HepG2 (cell line): ENCODE data around the gene GSDMA. TPM values are rescaled to one million over a fixed set of nuclear protein-coding genes. Genes with fewer than 3 reads are reported as not detected.

Experiments used
- AKNA ChIP-seq: sonication (generic); formaldehyde crosslinking; IDR thresholded peaks from 2 replicates; pipeline ENCODE4 v1.4.0; 2020; ENCODE audit warnings: missing genetic modification reagents, borderline replicate concordance
- ATF4 ChIP-seq, 2 experiments: fragments of 450-650 bp in 1 of 2; sonication (generic) in 1 of 2; formaldehyde crosslinking; IDR thresholded peaks; 2 replicates each; pipeline versions ENCODE4 v1.5.0 to v1.8.0; 2020 to 2022; ENCODE audit warnings: mild to moderate bottlenecking in 1 of 2, missing genetic modification reagents in 1 of 2
- GZF1 ChIP-seq: sonication (generic); formaldehyde crosslinking; IDR thresholded peaks from 2 replicates; pipeline ENCODE4 v1.5.1; 2020; ENCODE audit warnings: mild to moderate bottlenecking, missing genetic modification reagents
- HIVEP1 ChIP-seq: sonication (generic); formaldehyde crosslinking; IDR thresholded peaks from 2 replicates; pipeline ENCODE4 v1.4.0; 2020; ENCODE audit warnings: mild to moderate bottlenecking, missing genetic modification reagents
- IRF9 ChIP-seq: sonication (generic); formaldehyde crosslinking; IDR thresholded peaks from 2 replicates; pipeline ENCODE4 v1.8.0; 2022; ENCODE audit warnings: missing genetic modification reagents, mild to moderate bottlenecking, borderline replicate concordance
- MAFF ChIP-seq: IDR thresholded peaks from 2 replicates; pipeline ENCODE4 v1.6.1; 2011; ENCODE audit warnings: low read depth, low read length, improper control_type of control experiment
- MIXL1 ChIP-seq: IDR thresholded peaks from 2 replicates; pipeline ENCODE4 v1.6.1; 2016
- MXI1 ChIP-seq: IDR thresholded peaks from 3 replicates; pipeline ENCODE4 v1.6.1; 2012; ENCODE audit warnings: low read depth, low read length, inconsistent platforms, borderline replicate concordance
- NR3C1 ChIP-seq: sonication (generic); formaldehyde crosslinking; IDR thresholded peaks from 2 replicates; pipeline ENCODE4 v1.4.0; 2020; ENCODE audit warnings: missing genetic modification reagents
- PHF5A ChIP-seq: IDR thresholded peaks from one replicate; pipeline ENCODE4 v1.6.1; 2018; ENCODE audit warnings: low read depth, missing genetic modification reagents; ENCODE audit not compliant: unreplicated experiment
- SP5 ChIP-seq: IDR thresholded peaks from 2 replicates; pipeline ENCODE4 v1.6.1; 2016; ENCODE audit warnings: low read depth, borderline replicate concordance
- XBP1 ChIP-seq: sonication (generic); formaldehyde crosslinking; IDR thresholded peaks from 2 replicates; pipeline ENCODE4 v1.5.0; 2020; ENCODE audit warnings: missing genetic modification reagents
- ZFX ChIP-seq: sonication (generic); formaldehyde crosslinking; IDR thresholded peaks from 2 replicates; pipeline ENCODE4 v1.4.0; 2020; ENCODE audit warnings: mild to moderate bottlenecking, low read depth, missing genetic modification reagents, moderate library complexity
- ZMYM2 ChIP-seq: sonication (generic); formaldehyde crosslinking; IDR thresholded peaks from 2 replicates; pipeline ENCODE4 v1.8.0; 2022; ENCODE audit warnings: mild to moderate bottlenecking, missing genetic modification reagents
- ZNF124 ChIP-seq: sonication (generic); formaldehyde crosslinking; IDR thresholded peaks from 2 replicates; pipeline ENCODE4 v1.4.0; 2020; ENCODE audit warnings: missing genetic modification reagents
- ZNF20 ChIP-seq: sonication (generic); formaldehyde crosslinking; IDR thresholded peaks from 2 replicates; pipeline ENCODE4 v1.4.0; 2020; ENCODE audit warnings: mild to moderate bottlenecking, moderate library complexity, missing genetic modification reagents
- ZNF251 ChIP-seq: sonication (generic); formaldehyde crosslinking; IDR thresholded peaks from 2 replicates; pipeline ENCODE4 v1.9.0; 2021; ENCODE audit warnings: mild to moderate bottlenecking, missing genetic modification reagents
- ZNF276 ChIP-seq: sonication (generic); formaldehyde crosslinking; IDR thresholded peaks from 2 replicates; pipeline ENCODE4 v1.4.0; 2020; ENCODE audit warnings: mild to moderate bottlenecking, low read depth, missing genetic modification reagents
- ZNF33B ChIP-seq: sonication (generic); formaldehyde crosslinking; IDR thresholded peaks from 2 replicates; pipeline ENCODE4 v1.5.1; 2020; ENCODE audit warnings: mild to moderate bottlenecking, missing genetic modification reagents
- ZNF468 ChIP-seq: sonication (generic); formaldehyde crosslinking; IDR thresholded peaks from 2 replicates; pipeline ENCODE4 v1.8.0; 2022; ENCODE audit warnings: mild to moderate bottlenecking, moderate library complexity, missing genetic modification reagents
- ZNF777 ChIP-seq: sonication (generic); formaldehyde crosslinking; IDR thresholded peaks from 2 replicates; pipeline ENCODE4 v1.4.0; 2020; ENCODE audit warnings: missing genetic modification reagents
- ZSCAN12 ChIP-seq: sonication (generic); formaldehyde crosslinking; IDR thresholded peaks from 2 replicates; pipeline ENCODE4 v1.9.0; 2021; ENCODE audit warnings: mild to moderate bottlenecking, missing genetic modification reagents
- polyA plus RNA-seq, 8 experiments: library from polyadenylated mRNA; depleted of rRNA in 3 of 8; stranded (reverse) in 7 of 8; unstranded in 1 of 8; fragments of >200 nt; fragmentation: Illumina TruSeq in 4 of 8; extraction: Trizol in 4 of 8; gene quantifications; 2 replicates each; pipeline versions ENCODE4 v1.2.1 to v1.2.3, GENCODE V29; 2011 to 2016; ENCODE audit warnings: low read depth in 4 of 8, missing spikeins in 1 of 8, mixed read lengths in 1 of 8; ENCODE audit not compliant: insufficient read depth in 1 of 8
- total RNA-seq, 5 experiments: library from RNA; depleted of rRNA; stranded (reverse); fragments of >200 nt; fragmentation: Illumina TruSeq; extraction: Trizol; gene quantifications; 2 replicates each; pipeline ENCODE4 v1.2.3, GENCODE V29; 2016; ENCODE audit warnings: low read depth in 1 of 5

GSDMA gene
- total and polyA plus RNA-seq, 2 of the 13 experiments (the other 11 are each of a cell fraction or from before 2014, with no cell fraction given), result not detected

GRCh38 chr17:39923836-39924690 lies 38.7 kb upstream of the GSDMA start (continued):
- TF ChIP-seq ZNF777 (CRISPR knock-in tag) (0 out of 2 replicates have a peak, but pooled peaks have one; percentile 38), AKNA (CRISPR knock-in tag) (no peak), ZNF468 (no peak; the same call in 1 of the 2 replicates), ZNF251 (CRISPR knock-in tag) (no peak; the same call in 1 of the 2 replicates), ZNF276 (CRISPR knock-in tag) (peak; percentile 95), ATF4 (CRISPR knock-in tag; IDR thresholded peaks at IDR 0.05) (peak in 1 of 2 experiments; percentile 87; a peak in 2 of 4 replicates), ZMYM2 (CRISPR knock-in tag) (0 out of 2 replicates have a peak, but pooled peaks have one; percentile 63), NR3C1 (no peak), MIXL1 (CRISPR knock-in tag) (peak; percentile 99), MAFF (no peak), ZNF124 (CRISPR knock-in tag) (peak; percentile 99), ZFX (CRISPR knock-in tag) (peak; percentile 97), XBP1 (CRISPR knock-in tag) (peak; percentile 77; the same call in 1 of the 2 replicates), ZSCAN12 (CRISPR knock-in tag) (peak; percentile 96), HIVEP1 (CRISPR knock-in tag) (peak; percentile 95), GZF1 (CRISPR knock-in tag) (no peak), ZNF33B (peak; percentile 82; the same call in 1 of the 2 replicates), ZNF20 (CRISPR knock-in tag) (no peak), IRF9 (CRISPR knock-in tag) (peak; percentile 96), MXI1 (peak; percentile 98), SP5 (CRISPR knock-in tag) (peak; percentile 96), PHF5A (peak; percentile 100)
